Hypothalamus (tissue), 51 donors: ENCODE results near the gene HLA-DMB.
A peak's percentile ranks its signal among the peaks of the same experiment; 100 is the strongest.

Source experiments
- DNase-seq, 51 donors: peaks; one replicate each; lab custom pipeline; 2025; lab: John Stamatoyannopoulos, UW

Gene HLA-DMB

DNA sequence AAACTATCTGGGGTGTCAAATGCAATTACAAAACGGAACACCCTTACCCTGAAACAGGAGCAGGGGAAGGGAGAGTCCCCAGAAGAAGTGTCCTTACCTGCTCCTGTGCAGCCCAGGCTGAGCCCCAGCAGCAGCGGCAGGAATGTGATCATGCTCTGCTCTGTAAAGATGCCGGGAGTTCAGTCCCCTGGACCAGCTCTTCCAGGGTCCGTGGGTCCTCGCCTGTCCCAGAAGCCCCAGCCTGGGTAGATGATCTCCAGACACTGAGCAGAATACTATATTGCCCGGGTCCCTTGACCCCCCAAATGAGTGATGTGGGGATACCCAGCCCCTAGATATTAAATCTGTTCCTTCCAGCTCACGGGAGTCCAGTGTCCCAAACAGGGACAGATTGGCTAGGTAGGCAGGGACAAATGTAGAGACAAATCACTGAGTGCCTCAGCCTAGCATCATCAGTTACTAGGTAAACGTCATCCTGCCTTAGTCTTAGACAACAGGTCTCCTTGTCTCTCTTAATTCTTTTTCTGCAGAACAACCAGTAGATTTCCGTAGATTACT, at the start of gene HLA-DMB:
Gene HLA-DMB, minus strand, starts transcription at position 373 of the 558 bp plus-strand sequence. Its CDS starts 221 bp downstream, at position 152.
- DNase-seq = peak in 26 of 51 donors; percentile 5 to 59 (median 38)

DNA sequence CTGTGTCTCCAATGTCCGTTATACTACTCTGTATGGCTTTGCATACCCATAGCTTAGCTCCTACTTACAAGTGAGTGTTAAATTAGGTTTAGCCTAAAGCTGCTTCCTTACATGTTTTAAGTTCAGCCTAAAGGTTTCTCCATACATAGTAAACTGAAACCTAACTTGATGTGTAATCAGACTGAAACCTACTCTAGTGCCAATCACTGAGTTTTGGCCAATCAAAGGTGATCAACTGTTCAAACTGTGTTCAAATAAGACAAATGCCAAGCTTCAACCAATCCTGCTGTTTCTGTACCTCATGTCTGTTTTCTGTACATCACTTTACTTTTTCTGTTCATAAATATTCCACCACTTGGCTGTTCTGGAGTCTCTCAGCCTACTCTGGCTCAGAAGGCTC, 48.5 kb upstream of the HLA-DMB start:
- no peak for DNase-seq

DNA sequence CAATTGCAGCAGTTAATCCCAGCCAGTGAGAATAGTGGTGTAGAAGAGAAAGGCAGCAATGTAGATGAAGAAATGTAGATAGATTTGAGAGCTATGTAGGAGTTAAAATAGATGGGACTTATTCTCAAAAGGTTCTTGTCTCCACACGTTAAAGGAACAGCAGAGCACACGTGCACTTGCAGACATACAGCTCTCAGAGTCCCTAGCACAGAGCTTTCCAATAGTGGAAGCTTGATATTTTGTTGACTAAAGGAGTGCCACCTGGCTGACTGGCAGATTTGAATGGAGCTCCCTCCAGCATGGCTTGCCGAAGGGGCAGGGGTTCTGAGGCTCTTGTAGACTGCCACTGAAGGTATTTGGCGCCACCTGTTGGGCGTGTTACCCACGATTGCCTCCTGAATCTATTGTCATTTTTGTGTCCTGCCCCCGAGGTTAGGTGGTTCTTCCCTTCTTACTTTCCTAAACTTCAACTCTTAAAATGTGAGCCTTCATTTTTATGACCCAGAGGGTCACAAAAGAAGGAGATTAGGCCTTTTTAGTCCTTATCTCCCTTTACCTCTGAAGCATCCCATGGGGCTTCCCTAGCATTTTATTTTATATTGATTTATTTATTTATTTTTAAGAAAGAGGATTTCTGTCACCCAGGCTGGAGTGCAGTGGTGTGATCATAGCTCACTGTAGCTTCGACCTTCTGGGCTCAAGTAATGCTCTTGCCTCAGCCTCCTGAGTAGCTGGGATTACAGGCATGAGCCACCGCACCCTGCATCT, 44.0 kb upstream of the HLA-DMB start:
- DNase-seq = peak in 46 of 51 donors; percentile 13 to 93 (median 68)

DNA sequence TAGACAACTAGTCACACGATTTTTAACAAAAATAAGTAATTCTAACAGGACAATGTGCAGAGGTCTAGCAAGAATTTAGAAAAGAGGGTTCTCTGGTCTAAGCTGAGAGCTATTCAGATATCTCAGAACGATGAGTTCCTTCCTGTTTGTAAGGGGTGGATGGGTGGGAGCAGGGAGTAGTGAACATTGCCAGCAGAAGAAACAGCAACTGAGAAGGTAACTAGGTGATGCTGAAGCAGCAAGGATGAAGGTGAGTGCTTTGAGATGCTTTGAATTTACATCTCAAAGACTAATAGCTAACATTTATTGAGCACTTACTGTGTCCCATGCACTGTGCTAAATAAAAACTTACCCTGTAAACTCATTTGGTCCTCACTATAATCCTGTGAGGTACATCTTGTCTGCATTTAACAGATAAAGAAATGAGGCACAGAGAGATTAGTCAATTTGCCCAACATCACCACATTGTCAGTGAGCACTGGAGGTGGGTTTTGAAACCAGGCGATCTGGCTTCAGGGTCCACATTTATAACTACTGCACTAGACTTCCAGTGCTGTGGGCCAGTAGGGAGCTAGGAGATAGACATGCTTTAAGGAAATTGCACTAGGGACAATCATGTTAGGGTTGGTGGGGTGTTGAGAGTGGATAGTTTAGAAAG, 43.3 kb upstream of the HLA-DMB start:
- no peak for DNase-seq

DNA sequence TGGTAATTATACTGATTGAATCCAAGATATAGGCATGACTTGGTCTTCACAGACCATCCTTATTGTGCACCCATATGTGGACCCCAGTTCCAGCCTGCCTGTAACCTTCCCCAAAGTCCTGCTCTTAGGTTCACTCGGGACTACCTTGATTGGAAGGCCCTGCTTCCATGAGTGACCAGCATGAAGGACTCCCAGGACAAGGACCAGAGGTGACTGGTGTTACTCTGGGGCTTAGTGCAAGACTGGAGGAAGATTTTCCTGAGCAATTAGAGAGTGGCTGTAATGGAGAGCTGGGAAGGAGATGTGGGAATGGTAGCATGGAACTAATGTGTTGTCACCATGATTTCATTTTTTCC, 42.6 kb upstream of the HLA-DMB start:
- no peak for DNase-seq

DNA sequence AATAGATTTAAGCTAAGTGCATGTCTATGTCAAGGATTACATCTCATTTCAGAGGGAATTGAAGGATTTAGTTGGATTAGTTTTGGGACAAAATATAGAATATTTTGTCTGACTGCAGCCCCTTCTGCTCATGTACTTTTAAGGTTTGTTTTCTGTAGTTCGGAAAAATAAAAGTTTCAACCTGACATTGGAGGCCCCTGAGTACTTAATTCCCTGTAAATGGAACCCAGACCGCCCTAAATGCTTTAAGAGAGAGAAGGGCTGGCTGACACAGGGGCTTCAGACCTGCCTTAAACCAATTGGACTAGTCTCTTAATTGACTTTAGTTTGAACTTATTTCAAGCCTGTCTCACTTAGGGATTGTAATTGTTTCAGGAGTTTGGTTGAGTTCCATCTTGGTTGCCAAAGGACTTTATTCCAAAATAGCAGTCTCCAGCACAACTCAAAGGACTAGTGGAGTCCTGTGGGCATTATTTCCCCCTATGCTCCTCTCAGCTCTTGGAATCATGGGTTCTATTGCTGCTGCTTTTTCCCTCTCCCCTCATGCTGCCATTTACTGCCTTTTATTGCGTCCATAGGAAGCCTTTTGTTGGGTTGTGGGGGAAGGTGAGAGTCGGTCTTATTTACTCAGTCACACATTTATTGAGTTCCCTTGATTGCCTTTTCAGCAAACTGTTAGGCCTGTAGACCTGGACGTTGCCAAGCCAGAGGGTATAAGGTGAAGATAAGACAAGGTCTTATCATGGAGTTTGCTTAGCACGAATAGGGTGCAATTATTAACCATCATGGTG, 42.1 kb upstream of the HLA-DMB start:
- DNase-seq = no peak

DNA sequence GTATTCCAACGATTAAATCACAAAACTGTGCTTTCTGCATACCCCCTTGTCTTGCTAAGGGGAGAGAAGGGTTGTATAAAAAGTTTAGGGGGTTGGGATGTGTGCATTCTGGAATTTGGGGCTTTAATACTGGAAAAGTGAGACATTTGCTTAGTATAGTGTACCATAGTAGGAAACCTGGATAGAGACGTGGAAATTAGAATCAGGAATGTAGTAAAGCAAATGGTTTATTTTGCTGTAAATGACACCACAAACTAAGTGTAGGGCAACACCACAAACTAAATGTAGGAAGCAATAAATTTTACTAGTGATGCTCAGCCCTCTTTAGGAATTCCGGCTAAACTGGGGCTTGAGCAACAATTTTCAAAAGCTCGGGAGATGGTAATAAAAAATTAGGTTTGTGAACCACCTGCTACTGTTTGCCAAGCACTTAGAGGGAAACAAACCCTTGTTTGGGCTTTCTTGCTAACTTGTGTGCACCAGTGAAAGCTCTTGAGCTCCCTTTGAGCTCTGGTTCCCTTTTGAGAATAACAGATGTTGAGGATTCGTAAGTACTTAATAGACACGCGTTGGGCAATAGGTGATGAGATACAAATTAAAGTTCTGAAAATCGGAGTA, 41.4 kb upstream of the HLA-DMB start:
- no peak for DNase-seq

DNA sequence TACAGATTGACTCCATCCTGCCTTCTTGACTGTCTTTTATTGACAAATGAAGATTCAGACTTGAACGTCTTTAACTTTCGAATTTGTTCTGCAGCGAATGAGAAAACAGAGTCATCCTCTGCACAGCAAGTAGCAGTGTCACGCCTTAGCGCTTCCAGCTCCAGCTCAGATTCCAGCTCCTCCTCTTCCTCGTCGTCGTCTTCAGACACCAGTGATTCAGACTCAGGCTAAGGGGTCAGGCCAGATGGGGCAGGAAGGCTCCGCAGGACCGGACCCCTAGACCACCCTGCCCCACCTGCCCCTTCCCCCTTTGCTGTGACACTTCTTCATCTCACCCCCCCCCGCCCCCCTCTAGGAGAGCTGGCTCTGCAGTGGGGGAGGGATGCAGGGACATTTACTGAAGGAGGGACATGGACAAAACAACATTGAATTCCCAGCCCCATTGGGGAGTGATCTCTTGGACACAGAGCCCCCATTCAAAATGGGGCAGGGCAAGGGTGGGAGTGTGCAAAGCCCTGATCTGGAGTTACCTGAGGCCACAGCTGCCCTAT, 39.7 kb upstream of the HLA-DMB start:
- no peak for DNase-seq

DNA sequence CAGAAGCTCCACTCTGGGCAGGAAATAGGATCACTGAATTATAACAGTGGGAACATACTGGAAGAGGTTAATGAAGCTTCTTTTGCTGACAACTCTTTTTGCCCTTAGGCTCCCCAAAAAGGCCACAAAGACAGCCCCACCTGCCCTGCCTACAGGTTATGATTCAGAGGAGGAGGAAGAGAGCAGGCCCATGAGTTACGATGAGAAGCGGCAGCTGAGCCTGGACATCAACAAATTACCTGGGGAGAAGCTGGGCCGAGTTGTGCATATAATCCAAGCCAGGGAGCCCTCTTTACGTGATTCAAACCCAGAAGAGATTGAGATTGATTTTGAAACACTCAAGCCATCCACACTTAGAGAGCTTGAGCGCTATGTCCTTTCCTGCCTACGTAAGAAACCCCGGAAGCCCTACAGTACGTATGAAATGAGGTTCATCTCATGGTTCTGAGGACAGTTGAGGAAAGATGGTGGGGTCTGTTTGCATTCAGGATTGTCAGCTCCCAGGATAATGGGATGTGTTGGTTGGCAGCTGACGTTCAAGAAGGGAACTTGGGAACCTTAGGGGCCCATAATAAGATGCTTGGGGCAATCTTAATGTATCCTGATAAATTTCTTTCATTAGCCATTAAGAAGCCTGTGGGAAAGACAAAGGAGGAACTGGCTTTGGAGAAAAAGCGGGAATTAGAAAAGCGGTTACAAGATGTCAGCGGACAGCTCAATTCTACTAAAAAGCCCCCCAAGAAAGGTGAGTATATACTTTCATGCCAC, 39.1 kb upstream of the HLA-DMB start:
- DNase-seq = no peak

DNA sequence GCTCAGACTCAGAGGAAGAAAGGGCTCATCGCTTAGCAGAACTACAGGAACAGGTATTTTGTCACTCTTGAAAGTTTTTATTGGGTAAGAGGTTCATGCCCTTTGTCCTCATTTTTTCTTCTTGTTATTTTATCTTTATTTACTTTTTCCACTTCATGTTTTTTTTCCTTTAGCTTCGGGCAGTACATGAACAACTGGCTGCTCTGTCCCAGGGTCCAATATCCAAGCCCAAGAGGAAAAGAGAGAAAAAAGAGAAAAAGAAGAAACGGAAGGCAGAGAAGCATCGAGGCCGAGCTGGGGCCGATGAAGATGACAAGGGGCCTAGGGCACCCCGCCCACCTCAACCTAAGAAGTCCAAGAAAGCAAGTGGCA, 37.1 kb upstream of the HLA-DMB start:
- no peak for DNase-seq

DNA sequence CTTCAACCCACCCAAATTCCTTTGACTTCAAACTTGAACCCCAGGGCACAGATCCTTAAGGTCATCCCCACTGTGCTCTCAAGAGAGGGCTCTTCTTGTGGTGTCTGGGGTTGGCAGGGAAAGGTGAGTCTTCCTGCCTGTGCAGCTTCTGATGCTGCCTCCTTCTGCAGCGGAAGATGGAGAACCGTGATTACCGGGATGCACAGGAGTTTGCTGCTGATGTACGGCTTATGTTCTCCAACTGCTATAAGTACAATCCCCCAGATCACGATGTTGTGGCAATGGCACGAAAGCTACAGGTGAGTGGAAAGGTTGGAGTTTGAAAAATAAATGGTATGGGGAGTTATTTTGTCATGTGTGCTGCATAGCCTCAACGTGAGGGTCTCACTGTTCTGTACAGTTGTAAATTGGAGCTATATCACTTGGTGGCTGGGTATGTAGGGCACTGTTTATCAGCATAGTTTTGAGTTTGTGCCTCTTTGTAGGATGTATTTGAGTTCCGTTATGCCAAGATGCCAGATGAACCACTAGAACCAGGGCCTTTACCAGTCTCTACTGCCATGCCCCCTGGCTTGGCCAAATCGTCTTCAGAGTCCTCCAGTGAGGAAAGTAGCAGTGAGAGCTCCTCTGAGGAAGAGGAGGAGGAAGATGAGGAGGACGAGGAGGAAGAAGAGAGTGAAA, 36.6 kb upstream of the HLA-DMB start:
- no peak for DNase-seq

DNA sequence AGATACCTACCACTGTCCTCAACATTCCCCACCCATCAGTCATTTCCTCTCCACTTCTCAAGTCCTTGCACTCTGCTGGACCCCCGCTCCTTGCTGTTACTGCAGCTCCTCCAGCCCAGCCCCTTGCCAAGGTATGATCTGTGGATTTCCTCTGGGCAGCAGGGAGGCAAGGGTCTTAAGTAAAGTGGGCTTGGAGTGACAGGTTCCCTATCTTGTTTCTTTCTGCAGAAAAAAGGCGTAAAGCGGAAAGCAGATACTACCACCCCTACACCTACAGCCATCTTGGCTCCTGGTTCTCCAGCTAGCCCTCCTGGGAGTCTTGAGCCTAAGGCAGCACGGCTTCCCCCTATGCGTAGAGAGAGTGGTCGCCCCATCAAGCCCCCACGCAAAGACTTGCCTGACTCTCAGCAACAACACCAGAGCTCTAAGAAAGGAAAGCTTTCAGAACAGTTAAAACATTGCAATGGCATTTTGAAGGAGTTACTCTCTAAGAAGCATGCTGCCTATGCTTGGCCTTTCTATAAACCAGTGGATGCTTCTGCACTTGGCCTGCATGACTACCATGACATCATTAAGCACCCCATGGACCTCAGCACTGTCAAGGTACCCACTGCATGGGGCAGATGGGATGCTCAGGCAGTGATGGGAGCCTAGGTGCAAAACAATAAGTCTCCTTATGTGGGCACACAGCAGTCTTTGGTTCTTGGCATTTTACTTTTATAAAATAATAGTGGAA, 35.7 kb upstream of the HLA-DMB start:
- DNase-seq = no peak

DNA sequence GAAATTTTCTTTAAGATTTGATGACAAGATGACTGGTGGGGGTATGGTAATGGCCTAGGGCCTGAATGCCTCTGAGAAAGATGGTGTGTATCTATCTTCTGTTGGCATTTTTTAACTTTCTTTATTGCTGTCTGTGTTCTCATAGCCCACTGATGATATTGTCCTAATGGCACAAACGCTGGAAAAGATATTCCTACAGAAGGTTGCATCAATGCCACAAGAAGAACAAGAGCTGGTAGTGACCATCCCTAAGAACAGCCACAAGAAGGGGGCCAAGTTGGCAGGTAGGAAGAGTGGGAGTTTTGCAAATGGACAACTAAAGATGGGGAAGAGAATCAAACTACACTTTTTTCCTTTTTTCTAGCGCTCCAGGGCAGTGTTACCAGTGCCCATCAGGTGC, 35.1 kb upstream of the HLA-DMB start:
- no peak for DNase-seq

DNA sequence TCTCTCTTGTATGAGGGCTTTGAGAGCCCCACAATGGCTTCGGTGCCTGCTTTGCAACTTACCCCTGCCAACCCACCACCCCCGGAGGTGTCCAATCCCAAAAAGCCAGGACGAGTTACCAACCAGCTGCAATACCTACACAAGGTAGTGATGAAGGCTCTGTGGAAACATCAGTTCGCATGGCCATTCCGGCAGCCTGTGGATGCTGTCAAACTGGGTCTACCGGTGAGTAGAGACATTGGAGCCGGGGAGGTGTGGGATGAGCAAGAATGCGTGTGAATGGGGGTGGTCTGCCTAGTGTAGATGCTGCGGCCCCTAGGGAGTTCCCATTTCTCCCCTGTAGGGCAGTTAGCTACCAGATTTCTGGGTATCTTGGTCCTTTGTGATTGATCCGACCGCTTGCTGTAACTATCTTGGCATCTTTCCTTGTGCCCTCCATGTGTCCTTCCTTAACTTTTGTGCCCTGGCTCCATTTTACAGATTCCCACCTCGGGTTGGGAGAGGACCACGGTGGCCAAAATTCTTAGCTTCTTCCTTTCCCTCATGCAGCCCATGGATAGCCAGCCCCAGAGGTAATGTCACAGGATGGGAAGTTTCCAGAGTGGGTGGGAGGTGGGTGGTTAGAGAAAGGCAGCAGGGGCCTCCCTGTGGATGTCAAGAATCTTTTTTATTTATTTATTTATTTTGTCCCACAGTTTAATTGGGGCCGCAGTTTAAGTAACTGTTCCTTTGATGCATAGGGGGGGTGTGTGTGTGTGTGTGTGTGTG, 33.9 kb upstream of the HLA-DMB start:
- DNase-seq = no peak

DNA sequence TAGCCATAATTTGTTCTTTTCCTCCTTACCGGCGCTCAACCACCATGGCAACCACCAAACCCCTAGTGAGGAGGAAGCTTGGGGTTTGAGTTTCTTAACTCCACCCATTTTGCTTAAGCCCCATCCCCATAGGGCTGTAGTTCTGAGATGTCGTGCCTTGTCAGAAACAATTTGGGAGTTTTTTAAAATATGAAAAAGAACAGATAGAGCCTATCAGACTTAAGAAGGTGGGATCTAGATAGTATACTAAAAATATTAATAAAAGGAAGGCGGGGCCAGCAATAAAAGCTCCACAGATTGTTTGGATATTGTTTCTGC, 33.1 kb upstream of the HLA-DMB start:
- peak in 1 of 51 donors; percentile 67 for DNase-seq

DNA sequence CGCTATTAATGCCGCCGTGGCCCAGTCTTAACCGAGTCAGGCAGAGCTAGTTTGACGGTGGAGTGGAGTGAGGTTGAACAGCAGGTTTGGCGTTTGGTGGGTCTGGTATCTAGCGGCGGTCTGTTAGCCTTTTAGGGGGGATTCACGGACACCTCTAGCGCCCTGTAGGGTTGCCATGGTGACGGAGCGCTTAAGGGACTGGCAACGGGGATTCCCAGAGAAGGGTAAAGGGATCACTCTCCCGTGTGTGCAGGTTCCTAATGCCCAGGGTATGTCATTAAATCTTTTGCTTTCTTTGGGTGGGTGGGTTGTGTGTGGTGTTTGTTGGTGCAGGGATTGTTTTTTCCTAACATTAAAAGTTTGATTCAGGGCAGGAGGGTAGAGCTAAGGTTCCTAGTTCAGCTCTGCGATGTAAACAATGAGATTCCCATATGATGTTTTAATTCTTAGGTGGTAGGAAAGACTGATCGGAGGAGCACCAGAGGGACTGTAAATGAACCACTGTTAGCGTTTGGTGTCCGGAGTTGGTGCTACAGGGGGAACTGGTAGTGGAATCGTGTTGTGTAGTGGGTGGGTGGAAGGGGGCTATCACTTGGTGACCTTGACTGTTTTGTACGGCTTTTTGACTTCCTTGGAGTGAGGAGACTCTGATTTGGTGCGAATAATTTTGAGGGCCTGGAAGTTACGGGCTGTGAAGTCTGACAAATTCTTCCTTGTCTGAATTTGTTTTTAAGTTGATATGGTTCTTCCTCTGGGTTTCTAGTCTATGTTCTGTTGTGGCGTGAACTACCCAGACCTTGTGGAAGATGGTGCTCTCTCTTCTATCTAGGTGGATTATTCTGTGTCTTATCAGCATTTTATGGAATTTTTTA, 32.6 kb upstream of the HLA-DMB start:
- peak in 10 of 51 donors; percentile 9 to 67 (median 40) for DNase-seq
